ENCODE data around the gene ZNF606. TPM values are rescaled to one million over a fixed set of nuclear protein-coding genes. Genes with fewer than 3 reads are reported as not detected.

Gene ZNF606
- total RNA-seq: 15.0 TPM
- long read RNA-seq, full-length matches to known transcripts: 9 of 19 reads
- long read RNA-seq, partial matches to known transcripts: 0 of 19 reads
- long read RNA-seq, other reads (novel, unspliced or antisense): 10 of 19 reads

DNA sequence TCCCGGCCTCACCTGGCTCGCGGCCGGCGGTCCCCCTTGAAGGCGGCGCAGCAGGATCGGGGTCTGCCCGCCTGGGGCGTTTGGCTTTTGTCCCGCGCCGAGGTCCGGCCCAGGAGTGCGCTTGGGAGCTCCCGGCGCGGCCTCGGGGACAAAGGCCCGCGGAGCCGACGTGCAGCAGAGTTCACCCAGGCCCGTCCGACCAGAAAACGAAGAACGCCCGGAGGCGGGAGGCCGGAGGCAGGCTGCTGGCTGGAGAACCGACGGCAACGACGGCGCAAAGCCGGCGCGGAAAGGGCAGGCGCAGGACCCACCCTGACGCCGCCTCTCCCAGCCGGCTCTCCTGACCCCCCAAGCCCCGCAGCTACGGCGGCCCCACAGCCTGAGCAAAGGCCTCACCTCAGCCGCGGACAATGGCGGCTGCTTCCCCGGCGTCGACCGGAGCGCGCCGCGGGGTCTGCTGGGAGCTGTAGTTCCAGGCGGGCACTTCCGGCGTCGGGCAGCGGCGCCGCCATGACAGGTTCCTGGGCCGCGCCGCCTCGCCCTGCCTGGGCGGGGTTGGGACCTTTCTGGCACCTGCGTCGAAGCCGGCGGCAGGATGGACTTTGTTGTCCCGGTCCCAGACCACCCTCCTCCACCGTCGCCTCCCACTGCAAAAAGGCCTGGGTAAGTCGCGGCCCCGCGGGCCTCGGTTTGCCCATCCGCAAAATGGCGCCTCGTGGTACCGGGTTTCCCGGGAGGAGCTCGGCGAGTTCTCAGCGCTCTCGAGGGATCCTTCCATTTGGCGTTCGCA lies at the start of gene ZNF606:
Gene ZNF606, minus strand, starts transcription at position 437 of the 790 bp plus-strand sequence. CDS start 1,501 bp downstream, outside the sequence.
- intact Hi-C loops (cut with DNase I): no loop called here
- ATAC-seq (ENCODE audit: poor library complexity) (peak; percentile 99), DNase-seq (peak; percentile 94)

DNA sequence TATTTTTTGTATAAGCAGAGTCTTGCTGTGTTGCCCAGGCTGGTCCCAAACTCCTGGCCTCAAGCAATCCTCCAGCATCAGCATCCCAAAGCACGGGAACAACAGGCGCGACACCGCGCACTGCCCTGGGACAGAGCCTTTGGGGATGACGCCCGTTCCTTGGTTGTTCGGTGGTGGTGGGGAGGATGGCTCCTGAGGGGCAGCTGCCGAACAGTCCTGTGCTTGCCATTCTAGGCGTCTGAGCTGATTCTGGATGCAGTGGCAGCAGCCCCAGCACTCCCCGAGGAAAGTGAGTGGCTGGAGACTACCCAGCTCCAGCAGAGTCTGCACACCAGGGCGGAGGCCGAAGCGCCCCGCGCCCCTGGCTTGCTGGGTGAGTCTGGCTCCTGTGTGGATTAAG lies 49.6 kb upstream of the ZNF606 start:
- ATAC-seq (ENCODE audit: poor library complexity): no peak
- intact Hi-C loops (cut with DNase I): no loop called here
- DNase-seq: no peak

DNA sequence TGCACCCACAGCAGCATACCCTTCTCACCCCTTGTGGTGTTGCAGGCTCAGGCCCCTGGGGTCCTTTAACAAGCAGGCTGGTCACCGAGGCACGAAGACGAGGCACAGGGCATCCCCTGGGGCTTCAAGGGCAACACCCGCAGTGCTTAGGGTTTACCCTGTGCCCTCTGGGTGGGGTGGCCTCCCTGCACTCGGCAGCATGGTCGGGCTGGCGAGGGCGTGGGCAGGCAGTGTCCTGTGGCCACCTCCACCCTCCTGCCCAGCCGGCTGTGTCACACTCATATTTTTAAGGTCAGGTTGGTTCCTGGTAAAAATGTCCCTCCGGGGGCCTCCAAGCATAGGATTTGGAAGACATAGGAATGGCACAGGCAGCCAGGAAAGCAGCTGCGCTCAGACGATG lies 45.1 kb upstream of the ZNF606 start:
- ATAC-seq (ENCODE audit: poor library complexity): no peak
- no peak for DNase-seq
- intact Hi-C loops (cut with DNase I): no loop called here

DNA sequence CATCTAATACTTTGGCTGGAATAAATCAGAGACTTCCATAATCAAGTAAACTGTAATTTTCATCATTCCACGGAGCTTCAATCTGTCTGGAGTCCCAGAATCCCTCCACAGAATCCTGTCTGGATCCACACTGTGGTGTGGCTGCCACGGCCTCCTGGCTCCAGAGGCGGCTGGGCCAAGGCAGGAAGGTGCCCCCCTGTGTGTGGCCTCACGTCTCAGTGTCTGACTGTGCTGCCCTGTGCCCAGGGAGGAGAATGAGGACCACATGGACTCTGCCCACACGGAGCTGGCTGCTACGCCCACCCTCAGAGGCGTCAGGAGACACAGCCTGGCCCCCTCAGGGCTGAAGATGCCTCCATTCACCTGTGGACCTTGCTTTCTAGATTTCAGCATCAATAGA lies 44.2 kb upstream of the ZNF606 start:
- DNase-seq (no peak), ATAC-seq (ENCODE audit: poor library complexity) (no peak)

DNA sequence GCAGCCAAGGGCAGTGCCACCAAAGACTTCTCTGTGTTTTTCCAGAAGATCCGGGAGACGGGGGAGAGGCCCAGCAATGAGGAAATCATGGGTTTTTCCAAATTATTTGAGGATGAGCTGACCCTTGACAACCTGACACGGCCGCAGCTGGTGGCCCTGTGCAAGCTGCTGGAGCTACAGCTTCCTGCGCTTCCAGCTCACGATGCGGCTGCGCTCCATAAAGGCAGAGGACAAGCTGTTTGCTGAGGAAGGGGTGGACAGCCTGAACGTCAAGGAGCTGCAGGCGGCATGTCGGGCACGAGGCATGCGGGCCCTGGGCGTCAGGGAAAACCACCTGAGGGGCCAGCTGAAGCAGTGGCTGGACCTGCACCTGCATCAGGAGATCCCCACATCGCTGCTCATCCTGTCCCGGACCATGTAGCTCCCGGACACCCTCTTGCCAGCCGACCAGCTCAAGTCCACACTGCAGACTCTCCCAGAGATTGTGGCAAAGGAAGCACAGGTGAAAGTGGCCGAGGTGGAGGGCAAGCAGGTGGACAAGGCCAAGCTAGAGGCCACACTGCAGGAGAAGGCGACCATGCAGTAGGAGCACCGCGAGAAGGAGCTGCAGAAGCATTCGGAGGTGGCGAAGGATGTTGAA lies 42.9 kb upstream of the ZNF606 start:
- intact Hi-C loops (cut with DNase I): no loop called here
- DNase-seq: no peak
- no peak for ATAC-seq (ENCODE audit: poor library complexity)

More for the DNA sequence above, 44.2 kb upstream of the ZNF606 start:
- intact Hi-C loops (cut with DNase I): no loop called here

DNA sequence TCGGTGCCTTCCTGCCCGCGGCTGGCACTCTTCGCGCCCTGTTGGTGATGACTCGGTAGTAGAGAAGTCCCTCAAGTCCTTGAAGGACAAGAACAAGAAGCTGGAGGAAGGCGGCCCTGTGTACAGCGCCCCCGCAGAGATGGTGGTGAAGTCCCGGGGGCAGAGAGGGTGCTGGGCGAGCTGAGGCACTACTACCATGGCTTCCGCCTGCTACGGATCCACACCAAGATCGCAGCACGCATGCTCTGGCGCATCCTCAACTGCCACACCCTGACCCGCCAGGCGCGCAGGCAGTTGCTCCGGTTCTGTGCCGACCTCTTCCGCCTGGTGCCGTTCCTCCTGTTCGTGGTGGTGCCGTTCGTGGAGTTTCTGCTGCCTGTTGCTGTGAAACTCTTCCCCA lies 42.3 kb upstream of the ZNF606 start:
- intact Hi-C loops (cut with DNase I): no loop called here
- ATAC-seq (ENCODE audit: poor library complexity): no peak
- no peak for DNase-seq

DNA sequence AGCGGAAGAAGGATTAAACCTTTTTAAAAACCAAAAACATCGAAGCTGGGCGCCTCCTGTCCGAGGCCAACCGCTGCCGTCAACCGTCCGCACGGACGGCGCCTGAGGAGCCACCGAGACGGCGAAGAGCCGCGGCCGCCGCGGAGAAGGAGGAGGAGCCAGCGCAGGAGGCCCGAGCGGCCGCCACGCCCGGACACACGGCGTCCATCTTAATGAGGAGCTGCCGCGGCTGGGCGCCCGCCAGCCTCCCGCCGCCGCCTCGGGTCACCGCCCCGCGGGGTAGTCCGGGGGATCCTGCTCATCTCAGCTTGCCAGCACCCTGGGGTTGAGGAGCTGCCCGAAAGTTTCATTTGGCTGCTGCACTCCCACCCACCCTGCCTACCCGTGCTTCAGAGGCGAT lies 41.8 kb upstream of the ZNF606 start:
- no peak for DNase-seq
- intact Hi-C loops (cut with DNase I): no loop called here
- ATAC-seq (ENCODE audit: poor library complexity): no peak

DNA sequence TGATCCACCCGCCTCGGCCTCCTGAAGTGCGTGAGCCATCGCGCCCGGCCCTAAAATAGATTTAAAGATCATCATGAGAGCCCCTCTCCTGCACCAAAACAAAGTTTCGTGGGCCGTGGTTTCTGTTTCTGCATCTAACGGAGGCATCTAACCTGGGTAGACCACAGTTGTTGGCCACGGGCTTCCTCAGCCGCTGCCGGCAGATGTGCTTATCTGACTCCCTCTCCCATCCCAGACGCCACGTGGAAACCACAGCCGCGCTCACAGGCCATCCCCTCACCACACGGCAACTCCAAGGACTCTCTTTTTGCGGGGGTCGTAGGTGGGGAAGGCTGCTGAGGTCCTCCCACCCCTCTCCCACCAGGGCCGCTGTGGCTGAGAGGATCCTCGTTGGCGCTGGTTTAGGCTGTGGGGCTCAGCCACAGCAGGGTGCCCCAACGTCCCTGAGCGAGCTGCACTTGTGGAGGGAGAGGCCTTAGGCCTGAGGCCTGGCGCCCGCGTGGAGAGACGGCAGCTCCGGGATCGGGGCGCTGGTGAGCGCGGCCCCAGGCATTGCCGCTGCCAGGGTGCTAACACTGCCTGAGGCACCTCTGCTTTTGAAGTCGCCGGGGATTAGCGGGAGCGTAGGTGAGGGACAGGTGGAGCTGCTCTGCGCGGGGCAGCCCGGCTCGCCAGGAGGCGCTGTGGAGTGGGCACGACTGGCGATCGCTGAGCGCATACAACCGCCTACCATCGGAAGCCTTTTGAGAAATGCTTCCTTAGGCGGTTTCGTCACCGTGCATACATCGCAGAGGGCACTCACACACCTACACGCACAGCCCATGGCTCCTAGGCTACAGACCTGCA lies 40.1 kb upstream of the ZNF606 start:
- ATAC-seq (ENCODE audit: poor library complexity) (no peak), DNase-seq (no peak)
- intact Hi-C loops (cut with DNase I): no loop called here

DNA sequence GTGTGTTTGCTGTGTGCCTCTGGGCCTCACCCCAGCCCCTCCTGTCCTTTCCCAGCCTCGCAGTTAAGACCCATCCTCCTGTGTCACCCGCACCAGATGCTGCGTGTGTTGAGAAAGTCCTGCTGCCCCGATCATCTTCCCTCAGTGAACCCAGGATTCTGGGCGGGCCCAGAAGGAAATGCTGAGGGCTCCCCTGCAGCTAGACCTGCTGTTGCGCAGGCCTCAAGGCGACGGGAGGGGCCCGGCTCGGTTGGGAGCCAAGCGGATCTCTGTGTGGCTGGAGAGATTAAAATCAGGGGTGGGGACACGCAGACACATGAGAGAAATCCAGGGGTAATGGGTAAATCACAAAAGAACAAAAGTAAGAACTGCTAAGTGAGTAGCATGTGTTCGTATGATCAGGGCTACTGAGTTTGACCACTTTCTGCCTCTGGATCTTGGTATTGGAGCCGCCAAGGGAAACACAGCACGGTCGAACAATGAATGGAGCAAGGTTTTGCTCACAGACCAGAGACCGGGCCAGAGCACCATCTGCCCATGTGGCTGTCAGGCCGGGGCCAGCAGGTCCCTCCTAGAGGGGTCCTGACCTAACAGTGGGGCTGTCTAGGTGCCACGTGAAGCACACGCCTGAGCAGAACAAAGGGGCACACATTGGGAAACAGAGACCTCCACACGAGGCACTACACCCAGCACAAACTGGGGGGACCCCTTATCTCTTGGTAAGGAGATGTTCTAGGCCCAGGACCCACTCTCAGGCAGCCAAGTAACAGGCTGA lies 38.3 kb upstream of the ZNF606 start:
- ATAC-seq (ENCODE audit: poor library complexity) (no peak), DNase-seq (no peak)
- intact Hi-C loops (cut with DNase I): no loop called here

DNA sequence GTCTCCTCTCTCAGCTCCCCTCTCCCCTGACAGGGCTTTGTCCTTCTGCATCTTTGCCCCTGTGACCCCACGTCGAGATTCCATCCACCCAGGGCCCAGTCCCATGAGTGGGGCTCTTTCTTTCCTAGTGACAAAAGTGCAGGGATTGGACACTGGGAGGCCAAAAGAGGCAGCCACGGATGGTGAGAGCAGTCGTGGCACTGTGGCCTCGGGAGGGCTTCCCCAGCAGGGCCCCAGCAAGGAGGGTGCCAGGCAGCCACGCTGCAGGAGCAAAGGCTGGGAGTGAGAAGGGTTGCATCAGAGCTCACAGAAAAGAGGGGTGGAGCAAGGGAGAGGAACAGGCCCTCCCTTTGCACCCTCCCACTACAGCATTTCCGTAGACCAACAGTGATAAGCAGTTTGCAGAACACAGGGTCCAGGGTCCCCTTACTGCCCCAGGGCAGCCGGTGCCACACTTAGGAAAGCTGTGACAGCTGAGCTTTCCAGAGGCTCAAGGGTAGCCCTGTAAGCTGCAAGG lies 36.1 kb upstream of the ZNF606 start:
- ATAC-seq (ENCODE audit: poor library complexity): no peak
- intact Hi-C loops (cut with DNase I): no loop called here

DNA sequence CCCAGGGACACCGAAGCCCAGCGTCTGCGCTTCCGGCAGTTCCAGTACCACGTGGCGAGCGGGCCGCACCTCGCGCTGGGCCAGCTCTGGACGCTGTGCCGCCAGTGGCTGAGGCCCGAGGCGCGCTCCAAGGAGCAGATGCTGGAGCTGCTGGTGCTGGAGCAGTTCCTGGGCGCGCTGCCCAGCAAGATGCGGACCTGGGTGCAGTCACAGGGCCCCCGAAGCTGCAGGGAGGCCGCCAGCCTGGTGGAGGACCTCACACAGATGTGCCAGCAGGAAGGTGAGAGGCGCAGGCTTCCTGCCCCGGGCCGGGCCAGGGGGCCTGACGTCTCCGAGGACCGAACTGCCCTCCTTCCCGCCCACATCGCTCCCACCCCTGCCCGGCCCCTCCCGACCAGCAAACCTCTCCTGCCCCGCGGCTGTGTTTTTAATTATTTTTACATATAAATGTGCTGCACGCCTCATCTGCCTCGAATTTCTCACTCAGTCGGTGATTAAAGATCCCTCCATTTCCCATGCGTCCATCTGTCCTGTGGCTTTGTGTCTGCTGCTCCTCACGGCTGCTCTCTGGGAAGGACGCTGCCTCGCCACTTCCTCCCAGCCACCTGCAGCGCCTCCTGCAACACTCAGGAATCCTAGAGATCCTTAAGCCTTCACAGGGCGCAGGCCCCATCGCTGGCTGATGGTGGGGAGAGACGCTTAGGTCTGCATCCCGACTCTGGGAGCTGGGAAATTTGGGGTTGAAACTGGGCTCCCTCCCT lies 35.5 kb upstream of the ZNF606 start:
- intact Hi-C loops (cut with DNase I): no loop called here
- no peak for ATAC-seq (ENCODE audit: poor library complexity)
- DNase-seq: no peak

More for the DNA sequence above, 36.1 kb upstream of the ZNF606 start:
- DNase-seq: no peak

DNA sequence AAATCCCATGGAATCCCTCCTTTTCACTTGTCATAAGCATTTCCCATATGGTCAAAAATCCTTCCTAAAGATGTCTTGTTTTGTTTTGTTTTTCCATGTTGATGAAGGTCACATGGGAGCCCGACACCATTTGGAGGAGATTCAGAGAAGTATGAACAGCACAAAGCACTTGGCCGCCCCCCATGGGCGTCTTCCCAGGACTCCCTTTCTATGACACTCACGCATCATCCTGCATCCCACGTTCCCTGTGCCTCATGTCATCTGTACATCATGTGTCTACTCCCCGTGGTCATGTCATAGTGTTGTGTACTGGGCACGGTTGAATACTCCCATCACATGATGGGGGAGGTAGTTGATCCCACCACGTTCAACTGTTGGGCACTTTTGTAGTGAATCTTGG lies 33.2 kb upstream of the ZNF606 start:
- DNase-seq (no peak), ATAC-seq (ENCODE audit: poor library complexity) (no peak)
- intact Hi-C loops (cut with DNase I): no loop called here

DNA sequence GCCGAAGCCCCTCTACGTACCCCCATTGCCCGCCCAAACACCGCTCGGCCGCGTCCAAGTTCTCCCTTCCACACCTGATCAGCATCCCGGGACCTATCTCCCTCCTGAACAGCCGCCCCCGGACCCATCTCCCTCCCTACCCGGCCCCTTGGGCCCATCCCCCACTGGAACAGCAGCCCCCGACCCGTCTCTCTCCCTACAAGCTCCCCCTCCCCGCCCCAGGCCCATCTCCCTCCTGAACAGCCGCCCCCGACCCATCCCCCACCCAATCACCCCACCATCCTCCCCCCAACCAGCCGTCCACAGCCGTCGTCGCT lies 31.8 kb upstream of the ZNF606 start:
- DNase-seq (no peak), ATAC-seq (ENCODE audit: poor library complexity) (no peak)
- intact Hi-C loops (cut with DNase I): no loop called here

DNA sequence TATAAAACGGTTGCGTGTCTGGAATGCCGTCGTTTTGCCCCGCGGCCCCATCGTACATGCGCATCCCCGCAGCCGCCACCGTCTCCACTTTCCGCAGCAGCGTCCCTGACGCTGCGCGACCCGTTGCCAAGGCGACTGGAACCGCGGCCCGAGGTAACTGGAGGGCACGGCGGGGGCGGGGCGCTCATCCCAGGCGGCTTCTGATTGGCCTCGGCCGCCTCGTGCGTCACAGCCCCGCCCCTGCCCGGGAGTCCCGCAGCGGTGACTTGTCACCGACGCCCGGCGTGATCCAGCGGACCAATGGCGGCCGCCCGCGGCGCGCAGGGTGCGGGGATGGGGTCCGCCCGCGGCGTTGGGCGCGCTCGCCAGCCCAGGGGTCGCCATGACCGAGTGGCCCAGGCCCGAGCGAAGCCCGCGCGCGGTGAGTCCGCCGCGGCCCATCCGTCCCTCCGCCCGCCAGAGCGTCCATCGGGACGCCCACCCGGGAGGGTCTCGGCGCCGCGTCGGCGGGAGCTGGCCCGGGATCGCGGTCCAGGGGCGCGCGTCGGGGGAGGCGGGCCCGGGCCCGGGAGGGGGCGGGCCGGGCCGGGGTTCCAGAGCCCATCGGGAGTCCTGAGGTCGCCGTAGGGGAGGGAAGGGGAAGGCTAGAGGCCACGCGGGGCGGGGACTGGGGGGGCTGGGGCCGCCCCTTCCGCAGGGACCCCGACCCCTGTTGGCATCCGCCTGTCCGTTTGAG lies 31.3 kb upstream of the ZNF606 start, which contains the start of gene ZSCAN1:
Gene ZSCAN1, plus strand, starts transcription at position 285 of the 736 bp plus-strand sequence. CDS start 3,812 bp downstream, outside the sequence.
- DNase-seq (peak; percentile 91), ATAC-seq (ENCODE audit: poor library complexity) (peak; percentile 99)
- intact Hi-C loops (cut with DNase I): no loop called here

DNA sequence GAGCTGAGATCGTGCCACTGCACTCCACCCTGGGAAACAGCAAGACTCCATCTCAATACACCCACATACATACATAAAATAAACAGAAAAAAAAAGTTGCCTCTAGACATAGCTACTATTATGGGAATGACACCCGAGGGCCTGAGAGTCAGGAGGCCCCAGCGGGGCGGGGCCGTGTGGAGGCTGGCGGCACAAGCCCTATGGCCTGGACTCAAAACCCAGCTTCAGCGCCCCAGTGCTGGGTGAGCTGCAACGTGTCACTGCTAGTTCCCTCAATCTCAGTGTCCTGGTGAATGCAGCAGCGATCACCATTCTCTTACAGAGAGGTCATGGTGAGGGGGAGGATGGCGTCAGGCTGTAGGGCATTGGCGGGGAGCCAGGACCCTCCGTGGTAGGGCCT lies 22.0 kb upstream of the ZNF606 start:
- no peak for ATAC-seq (ENCODE audit: poor library complexity)
- DNase-seq: no peak
- intact Hi-C loops (cut with DNase I): no loop called here

DNA sequence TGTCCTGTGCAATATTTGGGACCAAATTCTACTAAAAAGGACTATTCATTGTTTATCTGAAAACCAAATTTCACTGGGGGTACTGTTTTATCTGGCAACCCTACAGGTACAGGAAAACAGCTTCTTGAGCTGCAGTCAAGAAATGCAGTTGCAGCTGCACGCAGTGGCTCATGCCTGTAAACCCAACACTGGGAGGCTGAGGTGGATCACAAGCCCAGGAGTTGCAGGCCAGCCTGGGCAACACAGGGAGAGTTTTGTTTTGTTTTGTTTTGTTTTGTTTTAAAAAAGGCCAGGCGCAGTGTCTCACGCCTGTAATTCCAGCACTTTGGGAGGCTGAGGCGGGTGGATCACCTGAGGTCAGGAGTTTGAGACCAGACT lies 19.7 kb upstream of the ZNF606 start:
- no peak for ATAC-seq (ENCODE audit: poor library complexity)
- intact Hi-C loops (cut with DNase I): loop anchor here (2.0 kb wide), 1 partner anchor 133 kb away; no protein-coding TSS in a partner anchor
- no peak for DNase-seq
